Thoracic aorta (tissue), 2 donors: ENCODE measurements around the gene LRRC74B. TPM values are rescaled to one million over a fixed set of nuclear protein-coding genes. Genes with fewer than 3 reads are reported as not detected.

Source experiments
- ATAC-seq: fragments of 150-250 bp; one replicate; pipeline ENCODE4 v1.8.0; 2017; ENCODE audit warnings: low read depth; ENCODE audit not compliant: insufficient number of reproducible peaks, low FRiP score
- DNase-seq: peaks from one replicate; pipeline ENCODE4 v3.0.0-alpha.2; 2020; ENCODE audit warnings: low spot score
- H3K27ac ChIP-seq, 2 donors: fragments of 200-600 bp; sonication (generic); 1 replicate in 1 of 2; 2 replicates in 1 of 2; pipeline ENCODE4 v1.5.1; 2016; ENCODE audit warnings: mild to moderate bottlenecking in 2 of 2, moderate library complexity in 2 of 2
- H3K27me3 ChIP-seq: fragments of 200-600 bp; sonication (generic); replicated peaks from 2 replicates; pipeline ENCODE4 v1.6.0; 2016; ENCODE audit warnings: mild to moderate bottlenecking; ENCODE audit not compliant: insufficient read depth
- H3K36me3 ChIP-seq: fragments of 200-600 bp; sonication (generic); one replicate; pipeline ENCODE4 v1.5.1; 2016
- H3K4me1 ChIP-seq, 2 donors: fragments of 200-600 bp; sonication (generic); 1 replicate in 1 of 2; 2 replicates in 1 of 2; pipeline versions ENCODE4 v1.5.1 to v1.6.0; 2016; ENCODE audit warnings: low read depth in 2 of 2, mild to moderate bottlenecking in 1 of 2; ENCODE audit not compliant: control insufficient read depth in 1 of 2
- H3K4me3 ChIP-seq: fragments of 200-600 bp; sonication (generic); 2 replicates; pipeline ENCODE4 v1.5.1; 2016; ENCODE audit warnings: mild to moderate bottlenecking
- H3K9me3 ChIP-seq: fragments of 200-600 bp; sonication (generic); 2 replicates; pipeline ENCODE4 v1.5.1; 2016
- CTCF ChIP-seq: fragments of 200-600 bp; sonication (generic); IDR thresholded peaks from one replicate; pipeline ENCODE4 v1.5.1; 2019; ENCODE audit warnings: antibody characterized with exemption
- total RNA-seq, 2 donors: library from RNA; depleted of rRNA; stranded (reverse); fragments of >200 nt; gene quantifications; one replicate each; pipeline versions ENCODE4 v1.1.0 to v1.2.3, GENCODE V29; 2016

The LRRC74B gene, protein sequence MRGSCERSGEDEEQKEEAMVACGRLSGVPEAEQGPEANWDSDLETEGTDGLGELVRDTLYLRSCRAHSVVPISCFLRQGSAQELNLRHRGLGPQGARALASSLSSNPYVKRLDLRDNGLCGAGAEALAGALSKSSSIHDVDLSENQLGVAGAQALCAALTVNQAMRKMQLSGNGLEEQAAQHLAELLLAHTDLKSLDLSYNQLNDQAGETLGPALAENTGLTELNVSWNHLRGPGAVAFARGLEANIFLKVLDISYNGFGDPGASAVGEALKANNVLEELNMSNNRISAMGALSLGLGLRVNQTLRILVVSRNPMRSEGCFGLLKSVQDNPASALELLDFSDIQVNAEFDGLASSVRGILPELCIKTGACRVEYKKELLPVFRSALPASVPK
- not detected for total RNA-seq

GRCh38 chr22:21045585-21046294, at the start of gene LRRC74B:
LRRC74B (plus strand) TSS chr22:21045946; CDS start chr22:21045987, 41 bp downstream.
- peak; percentile 50 for DNase-seq
- ATAC-seq = peak; percentile 75
- Histone ChIP-seq H3K9me3 (no peaks in the 10 kb centered on the region), H3K36me3 (no peaks in the 10 kb centered on the region), H3K4me3 (peak within 1 kb of the TSS; percentile 72), H3K27me3 (no peaks in the 10 kb centered on the region), H3K4me1 (peaks cover 11 to 14% of the 10 kb centered on the region in 2 donors), H3K27ac (no peak within 1 kb of the TSS)
- no peak for TF ChIP-seq CTCF

DNA sequence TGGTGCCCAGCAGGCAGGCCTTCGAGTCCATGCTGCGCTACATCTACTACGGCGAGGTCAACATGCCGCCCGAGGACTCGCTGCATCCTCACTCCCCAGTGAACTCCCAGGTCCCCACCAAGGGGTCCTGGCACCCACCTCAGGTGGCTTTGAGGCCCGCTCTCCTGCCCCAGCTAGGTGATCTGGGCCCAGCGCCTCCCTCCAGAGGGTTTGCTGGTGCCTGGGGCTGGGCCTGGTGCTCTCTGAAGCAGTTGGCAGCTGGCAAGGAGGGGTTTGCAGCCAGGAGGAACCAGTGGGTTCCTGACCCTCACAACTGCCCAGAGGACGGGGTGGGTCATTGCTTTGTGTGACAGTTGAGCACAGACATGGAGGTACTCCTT, 49.7 kb upstream of the LRRC74B start:
- Histone ChIP-seq H3K4me1 (peaks cover 11 to 18% of the 10 kb centered on the region in 2 donors), H3K27ac (no peak overlapping the region), H3K27me3 (no peaks in the 10 kb centered on the region), H3K9me3 (no peaks in the 10 kb centered on the region), H3K36me3 (peaks cover 56% of the 10 kb centered on the region), H3K4me3 (no peak overlapping the region)
- TF ChIP-seq CTCF = no peak
- no peak for ATAC-seq
- DNase-seq = no peak

- Histone ChIP-seq H3K9me3 (no peaks in the 10 kb centered on the region), H3K4me1 (peaks cover 11 to 21% of the 10 kb centered on the region in 2 donors), H3K27me3 (no peaks in the 10 kb centered on the region), H3K27ac (no peak overlapping the region), H3K4me3 (no peak overlapping the region), H3K36me3 (peaks cover 52% of the 10 kb centered on the region)
- no peak for TF ChIP-seq CTCF
- ATAC-seq (no peak), DNase-seq (no peak)
Observed at GRCh38 chr22:20996598-20997535, 48.9 kb upstream of the LRRC74B start.

GRCh38 chr22:20997536-20998257, 48.0 kb upstream of the LRRC74B start:
- ATAC-seq = no peak
- H3K36me3 ChIP-seq = peaks cover 44% of the 10 kb centered on the region

More at GRCh38 chr22:20997536-20998257, 48.0 kb upstream of the LRRC74B start:
- Histone ChIP-seq H3K9me3 (no peaks in the 10 kb centered on the region), H3K4me3 (no peak overlapping the region), H3K27me3 (no peaks in the 10 kb centered on the region), H3K4me1 (peaks cover 11 to 21% of the 10 kb centered on the region in 2 donors), H3K27ac (no peak overlapping the region)
- no peak for TF ChIP-seq CTCF
- DNase-seq = no peak
